H1 (cell line): ENCODE results near the gene WFDC10B.
"Not testable (repeated sequence)": the region's sequence is repeated elsewhere in the genome, so short reads cannot be mapped to it uniquely, and the experiment has no call there.

Experiments used
- ATF2 ChIP-seq: IDR thresholded peaks from 2 replicates; pipeline ENCODE4 v1.6.1; 2012; ENCODE audit warnings: low read length, inconsistent platforms
- ATF3 ChIP-seq: IDR thresholded peaks from 2 replicates; pipeline ENCODE4 v1.6.1; 2011; ENCODE audit warnings: low read depth, mild to moderate bottlenecking, low read length; ENCODE audit not compliant: insufficient read depth
- CBX8 ChIP-seq: fragments of 300-800, 300-1000 bp; sonication (generic); IDR thresholded peaks from 2 replicates; pipeline ENCODE4 v1.7.1; 2016; ENCODE audit warnings: low read depth, low read length, borderline replicate concordance
- CTCF ChIP-seq, 3 experiments: IDR thresholded peaks; 1 replicate in 2 of 3; 2 replicates in 1 of 3; pipeline versions ENCODE4 v1.5.1 to v1.6.1; 2011; ENCODE audit warnings: low read length in 3 of 3, mild to moderate bottlenecking in 3 of 3, inconsistent platforms in 2 of 3, low read depth in 1 of 3, moderate library complexity in 1 of 3; ENCODE audit not compliant: insufficient read depth in 1 of 3; ENCODE audit errors: control extremely low read depth in 1 of 3
- EP300 ChIP-seq, 2 experiments: IDR thresholded peaks; 1 replicate in 1 of 2; 2 replicates in 1 of 2; pipeline ENCODE4 v1.6.1; 2011 to 2012; ENCODE audit warnings: low read depth in 2 of 2, low read length in 2 of 2, mild to moderate bottlenecking in 2 of 2, borderline replicate concordance in 1 of 2, inconsistent platforms in 1 of 2, moderate library complexity in 1 of 2
- JUND ChIP-seq: IDR thresholded peaks from 2 replicates; pipeline ENCODE4 v1.6.1; 2011; ENCODE audit warnings: mild to moderate bottlenecking, improper control_type of control experiment, low read length
- POLR2AphosphoS5 ChIP-seq: IDR thresholded peaks from 2 replicates; pipeline ENCODE4 v1.6.1; 2011; ENCODE audit warnings: low read depth, low read length
- POU5F1 ChIP-seq: IDR thresholded peaks from 2 replicates; pipeline ENCODE4 v1.6.1; 2011; ENCODE audit warnings: low read depth, mild to moderate bottlenecking, low read length, moderate library complexity
- RAD21 ChIP-seq, 2 experiments: IDR thresholded peaks in 1 of 2; conservative IDR thresholded peaks in 1 of 2; 2 replicates each; pipeline ENCODE4 v1.6.1; 2011; ENCODE audit warnings: low read depth in 2 of 2, low read length in 2 of 2, improper control_type of control experiment in 1 of 2, inconsistent platforms in 1 of 2, mild to moderate bottlenecking in 1 of 2, moderate library complexity in 1 of 2
- RFX5 ChIP-seq: IDR thresholded peaks from 2 replicates; pipeline ENCODE4 v1.6.1; 2011; ENCODE audit warnings: low read depth, low read length, improper control_type of control experiment, borderline replicate concordance
- SIN3A ChIP-seq, 2 experiments: IDR thresholded peaks in 1 of 2; conservative IDR thresholded peaks in 1 of 2; 2 replicates each; pipeline ENCODE4 v1.6.1; 2011 to 2012; ENCODE audit warnings: low read length in 2 of 2, improper control_type of control experiment in 1 of 2, low read depth in 1 of 2, mild to moderate bottlenecking in 1 of 2
- SP1 ChIP-seq: IDR thresholded peaks from 2 replicates; pipeline ENCODE4 v1.6.1; 2011; ENCODE audit warnings: low read depth, low read length
- SUZ12 ChIP-seq: fragments of 200-600 bp; sonication (generic); IDR thresholded peaks from 2 replicates; pipeline ENCODE4 v1.6.1; 2012; ENCODE audit warnings: mild to moderate bottlenecking, inconsistent platforms, low read length, moderate library complexity, mixed read lengths
- TCF12 ChIP-seq: IDR thresholded peaks from 2 replicates; pipeline ENCODE4 v1.6.1; 2011; ENCODE audit warnings: low read depth, mild to moderate bottlenecking, low read length

- TF ChIP-seq RAD21 (IDR thresholded peaks at IDR 0.05 in 1 of 2, conservative IDR thresholded peaks at IDR 0.05 in 1 of 2; ENCODE audit: low read depth in 2 of 2, low read length in 2 of 2); POLR2AphosphoS5; SIN3A (conservative IDR thresholded peaks at IDR 0.05 in 1 of 2, IDR thresholded peaks at IDR 0.05 in 1 of 2; ENCODE audit: low read depth in 1 of 2, low read length in 2 of 2); CBX8; CTCF (IDR thresholded peaks at IDR 0.05; ENCODE audit: control extremely low read depth in 1 of 3, insufficient read depth in 1 of 3, low read depth in 1 of 3, low read length in 3 of 3); SUZ12; TCF12; ATF3; JUND; SP1; EP300 (IDR thresholded peaks at IDR 0.05; ENCODE audit: borderline replicate concordance in 1 of 2, low read depth in 2 of 2, low read length in 2 of 2); ATF2; RFX5; POU5F1: not testable (repeated sequence)
These were observed 59.0 kb downstream of the WFDC10B start for GRCh38 chr20:45645869-45646268.
